ENCODE data around the gene ODF4. TPM values are rescaled to one million over a fixed set of nuclear protein-coding genes. Genes with fewer than 3 reads are reported as not detected.
"Not testable (repeated sequence)": the region's sequence is repeated elsewhere in the genome, so short reads cannot be mapped to it uniquely, and the experiment has no call there.

ODF4 gene
- total RNA-seq, 1 donor from 2014 or later, result not detected

- intact Hi-C loops (cut with micrococcal nuclease), result no loop called here
Observed at GRCh38 chr17:8366231-8366630, 26.6 kb downstream of the ODF4 start.

GRCh38 chr17:8368193-8368592 lies 28.6 kb downstream of the ODF4 start:
- intact Hi-C loops (cut with micrococcal nuclease), result no loop called here

GRCh38 chr17:8369944-8370343 lies 30.3 kb downstream of the ODF4 start:
- intact Hi-C loops (cut with micrococcal nuclease), result no loop called here

- intact Hi-C loops (cut with micrococcal nuclease), result no loop called here
Observed at GRCh38 chr17:8371786-8372185, 32.1 kb downstream of the ODF4 start.

- intact Hi-C loops (cut with micrococcal nuclease), result no loop called here
Observed at GRCh38 chr17:8372422-8372821, 32.8 kb downstream of the ODF4 start.

- intact Hi-C loops (cut with micrococcal nuclease), result not testable (repeated sequence)
Observed at GRCh38 chr17:8373856-8374255, 34.2 kb downstream of the ODF4 start.

GRCh38 chr17:8375738-8376259 lies 36.2 kb downstream of the ODF4 start:
- intact Hi-C loops (cut with micrococcal nuclease), result no loop called here

- intact Hi-C loops (cut with micrococcal nuclease), result no loop called here
Observed at GRCh38 chr17:8376271-8377067, 36.8 kb downstream of the ODF4 start, which contains the start of gene KRABD2. Gene KRABD2, minus strand, starts transcription at chr17:8376704.

GRCh38 chr17:8377422-8377821 lies 37.8 kb downstream of the ODF4 start:
- intact Hi-C loops (cut with micrococcal nuclease), result no loop called here

- intact Hi-C loops (cut with micrococcal nuclease), result not testable (repeated sequence)
Observed at GRCh38 chr17:8378117-8378516, 38.5 kb downstream of the ODF4 start.

- intact Hi-C loops (cut with micrococcal nuclease), result loop anchor here (10.0 kb wide), 1 partner anchor 155 kb away; no protein-coding TSS in a partner anchor
Observed at GRCh38 chr17:8380049-8380448, 40.4 kb downstream of the ODF4 start.

- intact Hi-C loops (cut with micrococcal nuclease), result loop anchor here (10.0 kb wide), 1 partner anchor 157 kb away; no protein-coding TSS in a partner anchor
Observed at GRCh38 chr17:8382052-8382879, 42.6 kb downstream of the ODF4 start.

GRCh38 chr17:8382880-8383142 lies 43.2 kb downstream of the ODF4 start:
- intact Hi-C loops (cut with micrococcal nuclease), result loop anchor here (1.0 to 10.0 kb wide), 3 partner anchors 52 to 362 kb away; partner anchors contain the start of gene NDEL1

- intact Hi-C loops (cut with micrococcal nuclease), result loop anchor here (1.0 to 10.0 kb wide), 3 partner anchors 52 to 362 kb away; partner anchors contain the start of gene NDEL1
Observed at GRCh38 chr17:8383143-8383822, 43.6 kb downstream of the ODF4 start, which contains the start of gene RPL26. Gene RPL26, minus strand, starts transcription at chr17:8383193. Its CDS starts 883 bp downstream, at chr17:8382310.

- intact Hi-C loops (cut with micrococcal nuclease), result loop anchor here (10.0 kb wide), 1 partner anchor 160 kb away; no protein-coding TSS in a partner anchor
Observed at GRCh38 chr17:8384801-8385378, 45.2 kb downstream of the ODF4 start.

GRCh38 chr17:8386841-8387240 lies 47.2 kb downstream of the ODF4 start:
- intact Hi-C loops (cut with micrococcal nuclease), result loop anchor here (10.0 kb wide), 1 partner anchor 162 kb away; no protein-coding TSS in a partner anchor

- intact Hi-C loops (cut with micrococcal nuclease), result loop anchor here (10.0 kb wide), 1 partner anchor 163 kb away; no protein-coding TSS in a partner anchor
Observed at GRCh38 chr17:8387914-8388651, 48.4 kb downstream of the ODF4 start.

GRCh38 chr17:8391711-8392110 lies 52.1 kb downstream of the ODF4 start:
- intact Hi-C loops (cut with micrococcal nuclease), result no loop called here

GRCh38 chr17:8392274-8392673 lies 52.6 kb downstream of the ODF4 start:
- intact Hi-C loops (cut with micrococcal nuclease), result no loop called here

Data from T-helper 2 cell treated with Interferon-gamma antibody and Interleukin-4, amounts not matched to agents 100 ng/mL and 5 ng/mL, for 36 hours (primary cell).